Measurements from ENCODE around the gene ZNF160.
"Not testable (repeated sequence)": the region's sequence is repeated elsewhere in the genome, so short reads cannot be mapped to it uniquely, and the experiment has no call there.

Gene ZNF160

GRCh38 chr19:53037101-53038097 lies 65.8 kb downstream of the ZNF160 start:
- no peaks in the 10 kb centered on the region for H3K27me3 ChIP-seq
- no peaks in the 10 kb centered on the region for H3K4me1 ChIP-seq
- peak overlapping the region; percentile 55 for H3K4me3 ChIP-seq (ENCODE audit: low read depth, low read length)
- DNase-seq, result peak; percentile 50
- no peak for TF ChIP-seq CTCF (IDR thresholded peaks at IDR 0.05; ENCODE audit: low read depth, low read length)
- H3K9me3 ChIP-seq, result no peaks in the 10 kb centered on the region; the same call in 1 of the 2 replicates
- no peaks in the 10 kb centered on the region for H3K36me3 ChIP-seq

GRCh38 chr19:53034948-53035675 lies 68.1 kb downstream of the ZNF160 start:
- Histone ChIP-seq H3K9me3 (no peaks in the 10 kb centered on the region; the same call in 1 of the 2 replicates), H3K27me3 (no peaks in the 10 kb centered on the region), H3K4me1 (no peaks in the 10 kb centered on the region), H3K4me3 (ENCODE audit: low read depth, low read length) (no peak overlapping the region), H3K36me3 (no peaks in the 10 kb centered on the region)
- DNase-seq, result no peak
- TF ChIP-seq CTCF (IDR thresholded peaks at IDR 0.05; ENCODE audit: low read depth, low read length), result no peak

GRCh38 chr19:53034054-53034453 lies 69.2 kb downstream of the ZNF160 start:
- no peaks in the 10 kb centered on the region for H3K27me3 ChIP-seq
- DNase-seq, result no peak
- no peaks in the 10 kb centered on the region; the same call in 1 of the 2 replicates for H3K9me3 ChIP-seq
- no peak overlapping the region for H3K4me3 ChIP-seq (ENCODE audit: low read depth, low read length)
- no peaks in the 10 kb centered on the region for H3K4me1 ChIP-seq
- no peaks in the 10 kb centered on the region for H3K36me3 ChIP-seq
- TF ChIP-seq CTCF (IDR thresholded peaks at IDR 0.05; ENCODE audit: low read depth, low read length), result no peak

- not testable (repeated sequence) for H3K36me3 ChIP-seq; DNase-seq; H3K27me3 ChIP-seq; H3K4me3 ChIP-seq (ENCODE audit: low read depth, low read length); H3K4me1 ChIP-seq; H3K9me3 ChIP-seq
Observed at GRCh38 chr19:53028306-53028705, 74.9 kb downstream of the ZNF160 start.

GRCh38 chr19:53019684-53020083 lies 83.5 kb downstream of the ZNF160 start:
- H3K4me1 ChIP-seq, result no peaks in the 10 kb centered on the region
- no peak overlapping the region for H3K4me3 ChIP-seq (ENCODE audit: low read depth, low read length)
- peak; percentile 4; the same call in 1 of the 2 replicates for TF ChIP-seq CTCF (IDR thresholded peaks at IDR 0.05; ENCODE audit: low read depth, low read length)
- no peaks in the 10 kb centered on the region for H3K9me3 ChIP-seq
- no peak for DNase-seq
- H3K27me3 ChIP-seq, result no peaks in the 10 kb centered on the region
- no peaks in the 10 kb centered on the region for H3K36me3 ChIP-seq
